Body of pancreas (tissue), 4 donors: ENCODE data around the gene CCDC200. TPM values are rescaled to one million over a fixed set of nuclear protein-coding genes. Genes with fewer than 3 reads are reported as not detected.
A peak's percentile ranks its signal among the peaks of the same experiment; 100 is the strongest.
"Not testable (repeated sequence)": the region's sequence is repeated elsewhere in the genome, so short reads cannot be mapped to it uniquely, and the experiment has no call there.

Source experiments
- ATAC-seq: fragments of 150-250 bp; one replicate; pipeline ENCODE4 v1.9.1; 2016
- DNase-seq, 4 donors: peaks; one replicate each; pipeline ENCODE4 v3.0.0-alpha.2; 2019
- H3K27ac ChIP-seq, 4 donors: fragments of 200-600 bp; sonication (generic); 1 replicate in 3 of 4; 2 replicates in 1 of 4; pipeline versions ENCODE4 v1.5.1 to v1.6.1; 2016 to 2019; ENCODE audit warnings: mild to moderate bottlenecking in 1 of 4, mixed read lengths in 1 of 4, moderate library complexity in 1 of 4
- H3K27me3 ChIP-seq, 2 donors: fragments of 200-600 bp; sonication (generic); one replicate each; pipeline ENCODE4 v1.6.0; 2016; ENCODE audit warnings: mild to moderate bottlenecking in 1 of 2
- H3K36me3 ChIP-seq, 2 donors: fragments of 200-600 bp; sonication (generic); replicated peaks in 1 of 2; 2 replicates each; pipeline ENCODE4 v1.5.1; 2016; ENCODE audit warnings: low read depth in 2 of 2; ENCODE audit not compliant: insufficient read depth in 1 of 2
- H3K4me1 ChIP-seq: fragments of 200-600 bp; sonication (generic); one replicate; pipeline ENCODE4 v1.6.0; 2016
- H3K4me3 ChIP-seq, 2 donors: fragments of 200-600 bp; sonication (generic); 1 replicate in 1 of 2; 2 replicates in 1 of 2; pipeline ENCODE4 v1.5.1; 2016 to 2019
- H3K9me3 ChIP-seq, 3 donors: fragments of 200-600 bp; sonication (generic); 1 replicate in 2 of 3; 2 replicates in 1 of 3; pipeline ENCODE4 v1.5.1; 2016
- WGBS, 2 donors: methylation state at CpG; one replicate each; pipeline ENCODE4 v1.1.5; 2017; 5-methylcytosine and 5-hydroxymethylcytosine counted together
- intact Hi-C: fragments of 100-400 bp; cut with DNase I; formaldehyde crosslinking; loops from one replicate; pipeline ENCODE4 v1.15.1; 2023
- total RNA-seq, 2 donors: library from RNA; depleted of rRNA; stranded (reverse); fragments of >200 nt; gene quantifications; one replicate each; pipeline ENCODE4 v1.1.0, GENCODE V29; 2016

The CCDC200 gene
- not detected for total RNA-seq

GRCh38 chr17:43228020-43228782, at the start of gene CCDC200:
CCDC200 (minus strand) TSS chr17:43228623; CDS start chr17:43228554, 69 bp downstream.
- H3K36me3 ChIP-seq, H3K27me3 ChIP-seq, H3K4me3 ChIP-seq, H3K9me3 ChIP-seq, ATAC-seq, H3K27ac ChIP-seq, DNase-seq, H3K4me1 ChIP-seq: not testable (repeated sequence)
- no CpG with 5 or more reads among the region's 7 CpGs for WGBS, 2 donors
- intact Hi-C loops, result loop anchor here (10.0 kb wide), 1 partner anchor 107 kb away; no protein-coding TSS in a partner anchor

DNA sequence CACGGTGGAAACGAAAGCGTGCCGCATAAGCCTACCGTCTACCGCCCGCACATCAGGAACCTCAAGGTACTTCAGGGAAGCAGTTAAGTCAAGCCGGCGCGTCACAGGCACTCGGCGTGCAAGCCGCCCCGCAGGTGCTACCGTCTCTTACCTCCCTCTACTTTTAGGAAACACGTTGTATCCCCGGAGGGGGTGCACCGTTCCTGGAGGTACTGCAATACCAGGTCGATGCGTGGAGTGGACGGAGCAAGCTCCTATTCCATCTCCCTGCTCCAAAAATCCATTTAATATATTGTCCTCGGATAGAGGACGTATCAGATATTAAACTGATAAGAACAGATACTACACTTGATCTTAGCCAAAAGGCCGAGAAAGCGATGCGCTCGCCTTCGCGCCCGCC, 44.5 kb upstream of the CCDC200 start:
- peak; percentile 38 for ATAC-seq
- H3K9me3 ChIP-seq, intact Hi-C loops, H3K27ac ChIP-seq, H3K27me3 ChIP-seq, H3K4me3 ChIP-seq, DNase-seq, H3K4me1 ChIP-seq, H3K36me3 ChIP-seq: not testable (repeated sequence)
- no CpG with 5 or more reads among the region's 30 CpGs for WGBS, 2 donors

DNA sequence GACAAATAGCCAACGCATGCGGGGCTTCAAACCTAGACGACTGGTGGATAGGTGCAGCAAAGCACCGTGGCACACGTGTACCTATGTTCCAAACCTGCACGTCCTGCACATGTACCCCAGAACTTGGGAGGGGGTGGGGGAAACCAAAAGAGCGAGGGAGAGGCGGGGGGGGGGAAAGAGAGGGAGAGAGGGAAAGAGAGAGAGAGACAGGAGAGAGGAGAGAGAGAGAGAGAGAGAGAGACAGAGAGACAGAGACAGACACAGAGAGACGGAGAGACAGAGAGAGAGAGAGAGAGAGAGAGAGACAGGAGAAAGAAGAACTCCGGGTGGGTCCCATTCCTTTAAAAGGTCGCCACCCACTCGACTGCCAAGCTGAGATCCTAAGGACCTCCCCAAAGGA, 44.1 kb upstream of the CCDC200 start:
- H3K27ac ChIP-seq, H3K27me3 ChIP-seq, H3K4me1 ChIP-seq, ATAC-seq, H3K4me3 ChIP-seq, H3K36me3 ChIP-seq, intact Hi-C loops, H3K9me3 ChIP-seq: not testable (repeated sequence)
- DNase-seq, result peak in 2 of 4 donors; percentile 0 to 1
- no CpG with 5 or more reads among the region's 12 CpGs for WGBS, 2 donors

- not testable (repeated sequence) for DNase-seq
These were observed 42.4 kb upstream of the CCDC200 start for GRCh38 chr17:43270552-43271504.

GRCh38 chr17:43246456-43246855, 18.0 kb upstream of the CCDC200 start:
- DNase-seq, intact Hi-C loops: not testable (repeated sequence)

More at GRCh38 chr17:43270552-43271504, 42.4 kb upstream of the CCDC200 start:
- H3K27ac ChIP-seq, H3K4me1 ChIP-seq, H3K4me3 ChIP-seq, H3K9me3 ChIP-seq, intact Hi-C loops, H3K36me3 ChIP-seq, H3K27me3 ChIP-seq: not testable (repeated sequence)
- ATAC-seq, result peak; percentile 38
- no CpG with 5 or more reads among the region's 43 CpGs for WGBS, 2 donors

GRCh38 chr17:43240596-43241352, 12.4 kb upstream of the CCDC200 start:
- H3K9me3 ChIP-seq, H3K4me3 ChIP-seq, H3K27ac ChIP-seq, H3K4me1 ChIP-seq, intact Hi-C loops, H3K36me3 ChIP-seq, H3K27me3 ChIP-seq, DNase-seq: not testable (repeated sequence)
- no CpG with 5 or more reads among the region's 34 CpGs for WGBS, 2 donors
- peak; percentile 45 for ATAC-seq

More at GRCh38 chr17:43246456-43246855, 18.0 kb upstream of the CCDC200 start:
- not testable (repeated sequence) for H3K9me3 ChIP-seq, H3K36me3 ChIP-seq, H3K27me3 ChIP-seq, H3K4me3 ChIP-seq, H3K4me1 ChIP-seq, ATAC-seq
- 32 to 58% methylated on average over 18 to 20 of the region's 23 CpGs for WGBS, 2 donors
- H3K27ac ChIP-seq, result peak overlapping the region in 2 of 4 donors; percentile 53 to 62

GRCh38 chr17:43239597-43239996, 11.2 kb upstream of the CCDC200 start:
- no CpG with 5 or more reads among the region's 26 CpGs for WGBS, 2 donors
- H3K27me3 ChIP-seq, DNase-seq, H3K4me3 ChIP-seq, H3K27ac ChIP-seq, H3K36me3 ChIP-seq, H3K4me1 ChIP-seq, intact Hi-C loops, H3K9me3 ChIP-seq: not testable (repeated sequence)
- peak; percentile 42 for ATAC-seq

DNA sequence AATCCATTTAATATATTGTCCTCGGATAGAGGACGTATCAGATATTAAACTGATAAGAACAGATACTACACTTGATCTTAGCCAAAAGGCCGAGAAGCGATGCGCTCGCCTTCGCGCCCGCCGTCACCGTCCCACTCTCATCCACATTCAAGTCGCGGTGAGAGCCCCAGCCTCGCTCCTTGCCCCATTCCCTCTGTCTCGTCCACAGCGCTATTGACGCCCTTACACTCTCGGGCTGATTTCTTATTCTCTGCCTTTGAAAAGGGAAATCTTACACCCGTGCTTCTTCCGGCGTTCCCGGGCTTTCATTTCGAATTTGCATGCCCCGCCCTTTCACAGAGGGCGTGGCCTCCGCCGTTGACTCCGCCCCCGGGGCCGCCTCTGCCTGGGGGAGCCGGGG, 5.5 kb upstream of the CCDC200 start, which contains the start of gene RNU2-1:
Gene RNU2-1 (minus strand): TSS at position 101 of the 400 bp plus-strand sequence.
- H3K4me1 ChIP-seq, H3K27ac ChIP-seq, DNase-seq, ATAC-seq, H3K27me3 ChIP-seq, H3K9me3 ChIP-seq, intact Hi-C loops, H3K36me3 ChIP-seq, H3K4me3 ChIP-seq: not testable (repeated sequence)
- WGBS, 2 donors, result no CpG with 5 or more reads among the region's 31 CpGs

GRCh38 chr17:43233263-43233662, 4.8 kb upstream of the CCDC200 start:
- H3K9me3 ChIP-seq, H3K27ac ChIP-seq, intact Hi-C loops, H3K4me1 ChIP-seq, H3K36me3 ChIP-seq, ATAC-seq, DNase-seq, H3K27me3 ChIP-seq, H3K4me3 ChIP-seq: not testable (repeated sequence)
- WGBS, 2 donors, result no CpG with 5 or more reads among the region's 15 CpGs

DNA sequence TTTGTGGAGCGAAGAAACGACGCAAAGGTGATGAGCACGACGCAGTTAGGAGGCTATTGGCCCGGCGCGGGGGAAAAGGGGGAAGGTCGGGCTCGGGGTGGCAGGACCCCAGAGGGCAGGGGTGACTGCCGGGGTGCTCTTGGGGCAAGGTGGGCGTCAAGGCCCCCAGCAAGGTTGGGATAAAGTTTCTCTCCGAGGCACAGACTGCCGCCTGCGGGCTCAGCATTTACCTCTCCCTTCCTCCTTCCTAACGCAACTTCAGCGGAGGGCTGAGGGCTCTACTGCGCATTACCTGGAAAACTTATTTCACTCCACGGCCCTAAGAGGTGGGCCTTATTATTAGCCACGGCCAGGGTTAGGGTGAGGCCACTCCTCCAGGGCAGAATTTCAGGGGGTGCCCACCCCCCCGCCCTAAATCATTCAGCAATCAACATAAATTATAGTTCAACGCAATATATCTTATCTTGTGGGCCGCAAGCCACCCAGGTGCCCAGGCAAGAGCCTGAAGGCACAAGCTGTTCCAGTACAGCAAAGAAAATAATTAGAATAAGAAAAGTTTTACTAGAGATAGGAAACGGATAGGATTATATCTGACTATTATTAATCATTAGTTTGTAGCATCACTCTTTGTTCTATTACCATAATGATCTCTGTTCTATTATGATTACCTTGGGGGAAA, 3.7 kb upstream of the CCDC200 start:
- peak; percentile 46 to 64 (median 52) for DNase-seq
- WGBS, 2 donors, result 34 to 73% methylated on average over 3 to 21 of the region's 24 CpGs
- intact Hi-C loops, H3K27me3 ChIP-seq, ATAC-seq, H3K9me3 ChIP-seq, H3K36me3 ChIP-seq, H3K4me3 ChIP-seq, H3K4me1 ChIP-seq: not testable (repeated sequence)
- peak overlapping the region in 2 of 4 donors; percentile 0 to 15 for H3K27ac ChIP-seq
